Trophoblast cell (in vitro differentiated cells and primary cell): ENCODE measurements around the gene SHKBP1. TPM values are rescaled to one million over a fixed set of nuclear protein-coding genes. Genes with fewer than 3 reads are reported as not detected.

Experiments used
- DNase-seq, 2 donors: peaks; one replicate each; pipeline ENCODE4 v3.0.0-alpha.2; 2016
- H2AFZ ChIP-seq: 2 replicates; pipeline ENCODE4 v1.6.1; 2013; ENCODE audit warnings: low read length, moderate library complexity, mild to moderate bottlenecking; ENCODE audit not compliant: insufficient read depth, poor library complexity
- H2AK5ac ChIP-seq: 2 replicates; pipeline ENCODE4 v1.6.1; 2013; ENCODE audit warnings: mild to moderate bottlenecking, low read length
- H2BK120ac ChIP-seq: 2 replicates; pipeline ENCODE4 v1.6.1; 2013; ENCODE audit warnings: low read length, mild to moderate bottlenecking, moderate library complexity; ENCODE audit not compliant: insufficient read depth, poor library complexity
- H2BK12ac ChIP-seq: 2 replicates; pipeline ENCODE4 v1.6.1; 2013; ENCODE audit warnings: mild to moderate bottlenecking, low read length, moderate library complexity
- H2BK5ac ChIP-seq: 2 replicates; pipeline ENCODE4 v1.6.1; 2013; ENCODE audit warnings: low read length, low read depth, moderate library complexity, mild to moderate bottlenecking; ENCODE audit not compliant: poor library complexity
- H3K14ac ChIP-seq: 2 replicates; pipeline ENCODE4 v1.6.1; 2013; ENCODE audit warnings: mild to moderate bottlenecking, low read length
- H3K18ac ChIP-seq: 2 replicates; pipeline ENCODE4 v1.6.1; 2013; ENCODE audit warnings: mild to moderate bottlenecking, low read length
- H3K23ac ChIP-seq: 2 replicates; pipeline ENCODE4 v1.6.1; 2013; ENCODE audit warnings: low read length
- H3K27ac ChIP-seq: 2 replicates; pipeline ENCODE4 v1.5.1; 2013; ENCODE audit warnings: low read depth, mild to moderate bottlenecking, inconsistent platforms, low read length, moderate library complexity
- H3K27me3 ChIP-seq: 2 replicates; pipeline ENCODE4 v1.6.1; 2013; ENCODE audit warnings: inconsistent platforms, mild to moderate bottlenecking, low read length, moderate library complexity; ENCODE audit not compliant: insufficient read depth
- H3K36me3 ChIP-seq, 2 experiments: 1 replicate in 1 of 2; 2 replicates in 1 of 2; pipeline ENCODE4 v1.6.1; 2013; ENCODE audit warnings: low read length in 2 of 2, mild to moderate bottlenecking in 2 of 2, moderate library complexity in 1 of 2; ENCODE audit not compliant: insufficient read depth in 2 of 2, control insufficient read depth in 1 of 2
- H3K4ac ChIP-seq: 2 replicates; pipeline ENCODE4 v1.6.1; 2013; ENCODE audit warnings: low read depth, mild to moderate bottlenecking, low read length, moderate library complexity
- H3K4me1 ChIP-seq, 2 experiments: 1 replicate in 1 of 2; 2 replicates in 1 of 2; pipeline ENCODE4 v1.6.1; 2013; ENCODE audit warnings: low read length in 2 of 2, mild to moderate bottlenecking in 2 of 2, moderate library complexity in 1 of 2; ENCODE audit not compliant: insufficient read depth in 2 of 2, control insufficient read depth in 1 of 2
- H3K4me2 ChIP-seq: 2 replicates; pipeline ENCODE4 v1.6.1; 2013; ENCODE audit warnings: inconsistent platforms, mild to moderate bottlenecking, low read length, moderate library complexity
- H3K4me3 ChIP-seq: 2 replicates; pipeline ENCODE4 v1.5.1; 2013; ENCODE audit warnings: mild to moderate bottlenecking, low read depth, low read length, inconsistent platforms
- H3K79me1 ChIP-seq: one replicate; pipeline ENCODE4 v1.6.1; 2013; ENCODE audit warnings: low read length
- H3K79me2 ChIP-seq: 2 replicates; pipeline ENCODE4 v1.6.1; 2013; ENCODE audit warnings: low read length, mild to moderate bottlenecking; ENCODE audit not compliant: control insufficient read depth, insufficient read depth, poor library complexity
- H3K9ac ChIP-seq: 2 replicates; pipeline ENCODE4 v1.6.1; 2013; ENCODE audit warnings: mild to moderate bottlenecking, low read length
- H3K9me3 ChIP-seq: 2 replicates; pipeline ENCODE4 v1.6.1; 2013; ENCODE audit warnings: low read depth, mild to moderate bottlenecking, control low read depth, inconsistent platforms, low read length; ENCODE audit not compliant: insufficient read depth
- H4K12ac ChIP-seq: 2 replicates; pipeline ENCODE4 v1.6.1; 2013; ENCODE audit warnings: low read depth, mild to moderate bottlenecking, low read length, moderate library complexity
- H4K8ac ChIP-seq: 2 replicates; pipeline ENCODE4 v1.6.1; 2013; ENCODE audit warnings: low read depth, mild to moderate bottlenecking, low read length, moderate library complexity
- H4K91ac ChIP-seq: one replicate; pipeline ENCODE4 v1.6.1; 2013; ENCODE audit warnings: low read depth, mild to moderate bottlenecking, low read length, moderate library complexity
- whole genome bisulfite sequencing: extraction: QIAGEN DNeasy Blood & Tissue Kit; methylation state at CpG from one replicate; pipeline ENCODE4 v1.1.7; 2013; ENCODE audit warnings: missing lambda C conversion rate; ENCODE audit not compliant: insufficient read length, insufficient coverage; ENCODE audit errors: extremely low coverage; 5-methylcytosine and 5-hydroxymethylcytosine counted together
- polyA plus RNA-seq: library from polyadenylated mRNA; stranded (reverse); fragments of 200-250 nt; gene quantifications from 2 replicates; pipeline ENCODE4 v1.2.3, GENCODE V29; 2013

Gene SHKBP1, protein sequence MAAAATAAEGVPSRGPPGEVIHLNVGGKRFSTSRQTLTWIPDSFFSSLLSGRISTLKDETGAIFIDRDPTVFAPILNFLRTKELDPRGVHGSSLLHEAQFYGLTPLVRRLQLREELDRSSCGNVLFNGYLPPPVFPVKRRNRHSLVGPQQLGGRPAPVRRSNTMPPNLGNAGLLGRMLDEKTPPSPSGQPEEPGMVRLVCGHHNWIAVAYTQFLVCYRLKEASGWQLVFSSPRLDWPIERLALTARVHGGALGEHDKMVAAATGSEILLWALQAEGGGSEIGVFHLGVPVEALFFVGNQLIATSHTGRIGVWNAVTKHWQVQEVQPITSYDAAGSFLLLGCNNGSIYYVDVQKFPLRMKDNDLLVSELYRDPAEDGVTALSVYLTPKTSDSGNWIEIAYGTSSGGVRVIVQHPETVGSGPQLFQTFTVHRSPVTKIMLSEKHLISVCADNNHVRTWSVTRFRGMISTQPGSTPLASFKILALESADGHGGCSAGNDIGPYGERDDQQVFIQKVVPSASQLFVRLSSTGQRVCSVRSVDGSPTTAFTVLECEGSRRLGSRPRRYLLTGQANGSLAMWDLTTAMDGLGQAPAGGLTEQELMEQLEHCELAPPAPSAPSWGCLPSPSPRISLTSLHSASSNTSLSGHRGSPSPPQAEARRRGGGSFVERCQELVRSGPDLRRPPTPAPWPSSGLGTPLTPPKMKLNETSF
- 86.0 and 94.0 TPM in 2 replicates for polyA plus RNA-seq

DNA sequence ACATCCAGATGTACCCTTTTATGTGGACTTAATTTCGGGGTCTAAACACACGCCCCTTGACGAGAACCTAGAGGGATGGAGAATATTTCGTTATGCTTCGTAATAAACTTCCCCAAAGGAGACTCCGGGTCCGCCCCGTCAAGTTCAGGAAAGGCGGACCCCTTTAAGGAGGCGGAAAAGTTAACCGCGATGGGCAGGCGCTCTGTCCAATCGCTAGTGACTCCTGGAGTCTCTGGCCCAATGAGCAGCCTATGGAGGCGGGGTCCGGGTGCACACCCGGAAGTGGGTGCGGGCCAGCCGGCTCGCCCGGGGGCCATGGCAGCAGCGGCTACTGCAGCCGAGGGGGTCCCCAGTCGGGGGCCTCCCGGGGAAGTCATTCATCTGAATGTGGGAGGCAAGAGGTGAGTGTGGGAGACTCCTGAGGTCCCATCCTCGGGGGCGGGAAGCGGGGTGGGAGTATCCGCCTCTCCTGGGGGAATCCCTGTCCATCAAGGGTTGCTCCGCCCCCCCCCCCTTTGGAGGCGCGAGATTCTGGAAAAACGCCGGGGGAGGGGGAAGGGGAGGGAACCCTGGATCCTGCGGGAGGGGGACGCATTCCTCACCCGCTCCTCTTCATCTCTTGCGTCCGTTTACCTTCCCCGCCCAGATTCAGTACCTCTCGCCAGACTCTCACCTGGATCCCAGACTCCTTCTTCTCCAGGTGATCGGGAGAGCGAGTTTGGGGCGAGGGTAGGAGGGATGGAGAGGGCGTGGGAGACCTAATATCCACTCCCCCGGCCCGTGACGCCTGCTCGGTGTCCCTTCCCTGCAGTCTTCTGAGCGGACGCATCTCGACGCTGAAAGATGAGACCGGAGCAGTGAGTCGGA is at the start of gene SHKBP1:
Gene SHKBP1, plus strand, starts transcription at position 289 of the 867 bp plus-strand sequence. Its CDS starts 27 bp downstream, at position 316.
- Histone ChIP-seq H3K36me3 (peaks cover 19 to 21% of the 10 kb centered on the region in 2 experiments), H2AFZ (peak within 1 kb of the TSS; percentile 93), H3K27me3 (no peaks in the 10 kb centered on the region), H2BK12ac (peak within 1 kb of the TSS; percentile 52), H3K9me3 (peaks cover 2% of the 10 kb centered on the region), H2AK5ac (peak within 1 kb of the TSS; percentile 62), H3K4ac (peak within 1 kb of the TSS; percentile 81), H3K14ac (peak within 1 kb of the TSS; percentile 58), H4K12ac (peak within 1 kb of the TSS; percentile 96), H3K4me3 (peak within 1 kb of the TSS; percentile 78), H3K4me1 (peaks cover 3 to 12% of the 10 kb centered on the region in 2 experiments), H3K27ac (no peak within 1 kb of the TSS), H3K18ac (peak within 1 kb of the TSS; percentile 79), H3K9ac (peak within 1 kb of the TSS; percentile 55), H2BK5ac (peak within 1 kb of the TSS; percentile 37), H4K91ac (peak within 1 kb of the TSS; percentile 79), H3K23ac (no peak within 1 kb of the TSS), H4K8ac (peak within 1 kb of the TSS; percentile 92), H3K4me2 (peak within 1 kb of the TSS; percentile 83), H3K79me2 (no peaks in the 10 kb centered on the region), H3K79me1 (peaks cover 8% of the 10 kb centered on the region), H2BK120ac (peak within 1 kb of the TSS; percentile 75)
- no CpG with 5 or more reads among the region's 55 CpGs for WGBS
- DNase-seq: peak; percentile 92 to 98

DNA sequence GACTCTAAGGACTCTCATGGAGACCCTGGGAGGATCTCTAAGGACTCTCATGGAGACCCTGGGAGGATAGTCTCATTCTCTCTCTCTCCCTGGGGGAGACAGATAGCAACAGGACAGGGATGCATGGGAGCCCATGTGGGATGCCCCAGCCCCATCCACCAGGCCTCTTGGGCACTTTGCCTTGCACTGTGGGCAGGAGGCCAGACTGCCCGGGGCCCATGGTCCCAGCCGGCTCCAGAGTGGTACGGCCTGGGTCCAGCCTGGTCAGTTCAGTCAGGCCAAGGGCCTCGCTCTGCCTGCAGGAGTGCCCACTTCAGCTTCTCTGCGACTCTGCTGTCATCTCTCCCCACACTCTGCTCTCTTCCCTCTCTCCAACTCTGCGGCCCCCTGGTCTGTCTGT is 48.6 kb upstream of the SHKBP1 start:
- Histone ChIP-seq H3K27ac (no peak overlapping the region), H2BK12ac (peak overlapping the region; percentile 22), H2BK5ac (no peak overlapping the region), H2AFZ (no peak overlapping the region), H3K14ac (no peak overlapping the region), H4K12ac (no peak overlapping the region), H3K9ac (no peak overlapping the region), H3K79me2 (no peaks in the 10 kb centered on the region), H3K79me1 (peaks cover 2% of the 10 kb centered on the region), H3K4me2 (no peak overlapping the region), H3K4me3 (no peak overlapping the region), H3K4ac (no peak overlapping the region), H3K9me3 (no peaks in the 10 kb centered on the region), H4K8ac (no peak overlapping the region), H3K18ac (no peak overlapping the region), H3K36me3 (no peaks in the 10 kb centered on the region), H3K4me1 (peaks cover 0 to 10% of the 10 kb centered on the region in 2 experiments), H3K27me3 (no peaks in the 10 kb centered on the region), H2BK120ac (no peak overlapping the region), H2AK5ac (no peak overlapping the region), H4K91ac (no peak overlapping the region), H3K23ac (no peak overlapping the region)
- DNase-seq: no peak
- no CpG with 5 or more reads among the region's 6 CpGs for WGBS

DNA sequence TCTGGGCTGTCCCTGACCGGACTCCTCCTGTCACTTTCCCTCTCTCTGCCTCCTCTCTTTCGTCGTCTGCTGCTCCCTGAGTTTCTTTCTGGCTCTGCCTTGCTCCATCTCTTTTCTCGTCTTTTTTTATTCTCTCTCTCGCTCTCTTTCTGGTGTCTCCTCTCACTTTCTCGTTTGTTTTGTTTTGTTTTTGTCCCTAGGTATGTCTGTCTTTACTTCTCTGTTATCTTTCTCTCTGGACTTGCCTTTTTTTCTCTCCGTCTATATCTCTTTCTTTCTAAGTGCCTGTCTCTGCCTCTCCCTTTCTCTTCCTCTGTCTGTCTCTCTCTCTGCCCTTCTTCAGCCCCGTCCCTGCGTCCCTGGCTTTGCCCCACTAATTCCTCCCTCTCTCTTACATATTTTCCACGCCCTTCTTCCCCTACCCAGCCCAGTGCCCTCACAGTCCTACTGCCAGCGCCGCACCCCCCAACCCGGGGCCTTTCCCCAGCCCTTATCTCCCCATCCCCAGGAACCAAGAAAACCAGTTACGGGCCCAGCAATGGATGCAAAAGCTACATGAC is 48.1 kb upstream of the SHKBP1 start:
- H4K91ac ChIP-seq: no peak overlapping the region
- peaks cover 2% of the 10 kb centered on the region for H3K79me1 ChIP-seq
- H4K12ac ChIP-seq: no peak overlapping the region
- no peak overlapping the region for H3K27ac ChIP-seq
- no peak overlapping the region for H2AK5ac ChIP-seq
- H2BK5ac ChIP-seq: no peak overlapping the region
- DNase-seq: no peak
- H3K9me3 ChIP-seq: no peaks in the 10 kb centered on the region
- no peak overlapping the region for H2AFZ ChIP-seq
- peak overlapping the region; percentile 57 for H4K8ac ChIP-seq
- no CpG with 5 or more reads among the region's 14 CpGs for WGBS
- H2BK12ac ChIP-seq: peak overlapping the region; percentile 22
- H3K4me3 ChIP-seq: no peak overlapping the region
- no peak overlapping the region for H3K14ac ChIP-seq
- H3K18ac ChIP-seq: no peak overlapping the region
- peaks cover 0 to 10% of the 10 kb centered on the region in 2 experiments for H3K4me1 ChIP-seq
- H3K36me3 ChIP-seq: no peaks in the 10 kb centered on the region
- no peak overlapping the region for H3K4ac ChIP-seq
- H3K4me2 ChIP-seq: no peak overlapping the region
- no peaks in the 10 kb centered on the region for H3K27me3 ChIP-seq
- no peak overlapping the region for H3K9ac ChIP-seq
- no peak overlapping the region for H2BK120ac ChIP-seq
- no peak overlapping the region for H3K23ac ChIP-seq
- no peaks in the 10 kb centered on the region for H3K79me2 ChIP-seq
